ENCODE results near the gene HMX2. TPM values are rescaled to one million over a fixed set of nuclear protein-coding genes. Genes with fewer than 3 reads are reported as not detected.

HMX2 gene
- total RNA-seq, 1 experiment from 2014 or later, result not detected

- no TSS peak for BruUV-seq (replicated peaks)
- TF ChIP-seq EZH2phosphoT487 (IDR thresholded peaks at IDR 0.05; ENCODE audit: borderline replicate concordance, low read length), result no peak
- no peak for TF ChIP-seq EZH2 (IDR thresholded peaks at IDR 0.05; ENCODE audit: low read length, unreplicated experiment)
- no peak for TF ChIP-seq CTCF (conservative IDR thresholded peaks at IDR 0.05; ENCODE audit: low read depth, low read length)
- ATAC-seq (no peak), DNase-seq (no peak)
- Histone ChIP-seq H3K4me1 (ENCODE audit: insufficient read depth, low read length) (no peaks in the 10 kb centered on the region), H3K27me3 (ENCODE audit: low read length) (no peaks in the 10 kb centered on the region), H3K79me2 (ENCODE audit: low read length) (no peaks in the 10 kb centered on the region), H4K20me1 (ENCODE audit: low read length) (no peaks in the 10 kb centered on the region), H3K9me2 (replicated peaks; ENCODE audit: low read length) (no peaks in the 10 kb centered on the region), H2AFZ (ENCODE audit: low read length) (no peak overlapping the region), H3K4me2 (ENCODE audit: low read length) (no peak overlapping the region), H3F3A (ENCODE audit: low read length, unreplicated experiment) (no peaks in the 10 kb centered on the region), H3K9ac (ENCODE audit: low read length) (no peak overlapping the region), H3K36me3 (ENCODE audit: low read depth, low read length) (no peaks in the 10 kb centered on the region), H3K9me3 (ENCODE audit: low read length) (no peaks in the 10 kb centered on the region), H3K27ac (ENCODE audit: low read length) (no peak overlapping the region), H3K4me3 (ENCODE audit: low read length) (no peak overlapping the region)
- CTCF ChIA-PET, result no interaction called here
- POLR2A ChIA-PET (ENCODE audit: unreplicated experiment), result no interaction called here
- intact Hi-C loops (cut with micrococcal nuclease), result no loop called here
Measured at GRCh38 chr10:123191886-123192285, 44.0 kb downstream of the HMX2 start.

DNA sequence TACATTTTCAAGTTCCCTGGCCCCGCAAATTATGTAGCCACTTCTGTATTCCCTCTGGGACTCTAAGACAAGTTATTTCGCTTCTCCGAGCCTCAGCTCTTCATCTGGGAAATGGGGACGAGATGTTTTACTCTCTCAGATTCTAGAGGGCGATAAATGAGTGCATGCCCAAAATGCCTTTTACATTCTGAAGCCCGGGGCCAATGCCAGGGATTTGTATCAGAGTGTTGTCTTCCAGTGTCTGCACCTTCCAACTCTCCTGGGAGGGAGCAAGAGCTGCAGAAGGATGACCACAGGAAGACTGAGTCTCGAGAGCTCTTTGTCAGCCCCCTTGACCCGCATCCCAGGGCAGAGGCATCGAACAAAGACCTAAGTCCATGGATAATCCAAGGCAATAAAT is 46.1 kb downstream of the HMX2 start:
- TF ChIP-seq CTCF (conservative IDR thresholded peaks at IDR 0.05; ENCODE audit: low read depth, low read length), result no peak
- no peak for TF ChIP-seq EZH2phosphoT487 (IDR thresholded peaks at IDR 0.05; ENCODE audit: borderline replicate concordance, low read length)
- TF ChIP-seq EZH2 (IDR thresholded peaks at IDR 0.05; ENCODE audit: low read length, unreplicated experiment), result no peak
- DNase-seq (no peak), ATAC-seq (no peak)
- no peaks in the 10 kb centered on the region for H3K9me3 ChIP-seq (ENCODE audit: low read length)
- H3F3A ChIP-seq (ENCODE audit: low read length, unreplicated experiment), result no peaks in the 10 kb centered on the region
- H2AFZ ChIP-seq (ENCODE audit: low read length), result no peak overlapping the region
- intact Hi-C loops (cut with micrococcal nuclease), result no loop called here
- H3K4me1 ChIP-seq (ENCODE audit: insufficient read depth, low read length), result no peaks in the 10 kb centered on the region
- H3K4me2 ChIP-seq (ENCODE audit: low read length), result no peak overlapping the region
- H3K9me2 ChIP-seq (replicated peaks; ENCODE audit: low read length), result no peaks in the 10 kb centered on the region
- no peaks in the 10 kb centered on the region for H3K36me3 ChIP-seq (ENCODE audit: low read depth, low read length)
- H3K27ac ChIP-seq (ENCODE audit: low read length), result no peak overlapping the region
- H3K79me2 ChIP-seq (ENCODE audit: low read length), result no peaks in the 10 kb centered on the region
- no peak overlapping the region for H3K4me3 ChIP-seq (ENCODE audit: low read length)
- no peaks in the 10 kb centered on the region for H3K27me3 ChIP-seq (ENCODE audit: low read length)
- no TSS peak for BruUV-seq (replicated peaks)
- POLR2A ChIA-PET (ENCODE audit: unreplicated experiment), result no interaction called here
- CTCF ChIA-PET, result no interaction called here
- H3K9ac ChIP-seq (ENCODE audit: low read length), result no peak overlapping the region
- no peaks in the 10 kb centered on the region for H4K20me1 ChIP-seq (ENCODE audit: low read length)

Other genes starting within 250 kb of the HMX2 start
- not detected in 2 replicates for gene FAM24A, start 237.5 kb upstream of the HMX2 start, total RNA-seq (2014; rRNA removed)
- gene C10orf88, start 193.9 kb upstream of the HMX2 start, total RNA-seq (2014; rRNA removed), result 4.5 and 6.2 TPM in 2 replicates
- gene PSTK, start 167.7 kb upstream of the HMX2 start, total RNA-seq (2014; rRNA removed), result 2.3 and 2.6 TPM in 2 replicates
- 1.6 TPM in 2 replicates for gene IKZF5, start 139.3 kb upstream of the HMX2 start, total RNA-seq (2014; rRNA removed)
- 2.8 and 3.2 TPM in 2 replicates for gene ACADSB, start 139.1 kb upstream of the HMX2 start, total RNA-seq (2014; rRNA removed)
- 0.51 TPM in 1 of 2 replicates, not detected in the other for gene HMX3, start 12.2 kb upstream of the HMX2 start, total RNA-seq (2014; rRNA removed)
- 271 and 291 TPM in 2 replicates for gene BUB3, start 6.3 kb downstream of the HMX2 start, total RNA-seq (2014; rRNA removed)